ENCODE measurements around the gene TSPAN1. TPM values are rescaled to one million over a fixed set of nuclear protein-coding genes. Genes with fewer than 3 reads are reported as not detected.
"Not testable (repeated sequence)": the region's sequence is repeated elsewhere in the genome, so short reads cannot be mapped to it uniquely, and the experiment has no call there.

The TSPAN1 gene
- total RNA-seq, 1 donor from 2014 or later = 68.9 TPM

- intact Hi-C loops (cut with DNase I) = no loop called here
- ATAC-seq (no peak), DNase-seq (no peak)
- Histone ChIP-seq H3K9me3 (no peaks in the 10 kb centered on the region), H3K36me3 (no peaks in the 10 kb centered on the region), H3K27ac (no peak overlapping the region), H3K27me3 (ENCODE audit: low read depth) (no peaks in the 10 kb centered on the region), H3K4me3 (no peak overlapping the region), H3K4me1 (no peaks in the 10 kb centered on the region)
- TF ChIP-seq CTCF (IDR thresholded peaks at IDR 0.05) = no peak
Observed at GRCh38 chr1:46215504-46215903, 40.6 kb downstream of the TSPAN1 start.

- Histone ChIP-seq H3K4me1 (no peaks in the 10 kb centered on the region), H3K9me3 (no peaks in the 10 kb centered on the region), H3K4me3 (no peak overlapping the region), H3K27ac (no peak overlapping the region), H3K36me3 (no peaks in the 10 kb centered on the region), H3K27me3 (ENCODE audit: low read depth) (no peaks in the 10 kb centered on the region)
- ATAC-seq = peak in 1 of 2 donors; percentile 56
- no peak for TF ChIP-seq CTCF (IDR thresholded peaks at IDR 0.05)
- intact Hi-C loops (cut with DNase I) = no loop called here
- DNase-seq = no peak
Observed at GRCh38 chr1:46218443-46218842, 43.6 kb downstream of the TSPAN1 start.

GRCh38 chr1:46219551-46220520, 44.9 kb downstream of the TSPAN1 start:
- no peak for ATAC-seq
- H3K27ac ChIP-seq = no peak overlapping the region
- intact Hi-C loops (cut with DNase I) = no loop called here
- no peaks in the 10 kb centered on the region for H3K27me3 ChIP-seq (ENCODE audit: low read depth)
- DNase-seq = no peak
- no peaks in the 10 kb centered on the region for H3K4me1 ChIP-seq
- no peak overlapping the region for H3K4me3 ChIP-seq
- TF ChIP-seq CTCF (IDR thresholded peaks at IDR 0.05) = no peak
- H3K36me3 ChIP-seq = no peaks in the 10 kb centered on the region
- H3K9me3 ChIP-seq = no peaks in the 10 kb centered on the region

GRCh38 chr1:46220808-46221207, 45.9 kb downstream of the TSPAN1 start:
- no peak overlapping the region for H3K27ac ChIP-seq

GRCh38 chr1:46221749-46222148, 46.9 kb downstream of the TSPAN1 start:
- intact Hi-C loops (cut with DNase I) = no loop called here
- Histone ChIP-seq H3K4me3 (no peak overlapping the region), H3K27me3 (ENCODE audit: low read depth) (no peaks in the 10 kb centered on the region), H3K4me1 (no peaks in the 10 kb centered on the region), H3K9me3 (no peaks in the 10 kb centered on the region), H3K27ac (no peak overlapping the region), H3K36me3 (no peaks in the 10 kb centered on the region)
- TF ChIP-seq CTCF (IDR thresholded peaks at IDR 0.05) = no peak
- DNase-seq (no peak), ATAC-seq (no peak)

More at GRCh38 chr1:46220808-46221207, 45.9 kb downstream of the TSPAN1 start:
- no peaks in the 10 kb centered on the region for H3K27me3 ChIP-seq (ENCODE audit: low read depth)
- no peaks in the 10 kb centered on the region for H3K9me3 ChIP-seq
- H3K4me3 ChIP-seq = no peak overlapping the region
- intact Hi-C loops (cut with DNase I) = no loop called here
- DNase-seq = no peak
- no peaks in the 10 kb centered on the region for H3K4me1 ChIP-seq
- H3K36me3 ChIP-seq = no peaks in the 10 kb centered on the region
- ATAC-seq = no peak
- TF ChIP-seq CTCF (IDR thresholded peaks at IDR 0.05) = no peak

GRCh38 chr1:46223055-46223454, 48.2 kb downstream of the TSPAN1 start:
- intact Hi-C loops (cut with DNase I); H3K27ac ChIP-seq; H3K9me3 ChIP-seq; H3K4me1 ChIP-seq; H3K4me3 ChIP-seq; H3K27me3 ChIP-seq (ENCODE audit: low read depth); ATAC-seq; H3K36me3 ChIP-seq; DNase-seq: not testable (repeated sequence)

Measured in lower lobe of right lung (tissue), 2 donors.